Activated CD8-positive, alpha-beta memory T cell treated with anti-CD3 and anti-CD28 coated beads, Interleukin-2, amount 50 U/mL, for 1 hour (primary cell): ENCODE results near the gene RAB7B.

Experiments
- DNase-seq: peaks from one replicate; pipeline ENCODE4 v3.0.0-alpha.2; 2020; ENCODE audit errors: extremely low read depth

RAB7B gene

DNA sequence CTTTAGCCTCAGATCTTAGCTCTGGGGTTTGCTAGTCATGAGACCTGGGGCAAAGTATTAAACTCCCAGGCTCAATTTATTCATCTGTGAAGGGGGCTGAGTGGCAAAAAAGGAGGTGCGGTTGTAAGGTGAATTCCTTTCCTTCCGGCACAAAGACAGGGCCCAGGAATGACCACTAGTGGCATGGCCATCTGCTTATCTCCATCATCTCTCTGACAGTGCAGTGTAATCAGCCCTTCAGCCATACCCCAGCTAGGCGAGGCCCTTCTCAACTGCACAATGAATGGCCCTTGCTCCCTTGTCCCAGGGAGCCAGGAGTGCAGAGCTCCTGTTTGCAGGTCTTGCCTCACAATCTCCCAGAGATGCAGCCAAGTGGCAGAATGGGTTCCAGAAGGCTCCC, 54.3 kb downstream of the RAB7B start:
- DNase-seq, result no peak

DNA sequence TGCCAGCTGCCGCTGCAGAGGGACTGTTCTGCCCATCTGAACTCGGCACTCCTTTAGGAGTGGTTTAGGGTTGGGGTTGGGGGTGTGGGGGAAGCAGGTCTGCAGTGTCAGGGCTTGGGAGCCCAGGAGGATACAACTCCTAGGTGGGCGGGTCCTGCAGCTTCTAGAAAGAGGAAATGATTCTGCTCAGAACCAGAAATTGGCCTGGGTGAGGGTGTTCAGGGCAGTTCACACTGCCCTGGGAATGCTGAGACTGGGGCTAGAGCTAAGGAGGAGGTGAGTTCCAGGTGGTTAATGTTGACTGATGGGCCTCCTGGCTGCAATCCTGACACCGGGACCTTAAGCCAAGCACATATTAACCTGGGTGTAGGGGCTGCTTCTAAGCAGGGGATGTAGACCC, 55.2 kb downstream of the RAB7B start:
- DNase-seq, result no peak

DNA sequence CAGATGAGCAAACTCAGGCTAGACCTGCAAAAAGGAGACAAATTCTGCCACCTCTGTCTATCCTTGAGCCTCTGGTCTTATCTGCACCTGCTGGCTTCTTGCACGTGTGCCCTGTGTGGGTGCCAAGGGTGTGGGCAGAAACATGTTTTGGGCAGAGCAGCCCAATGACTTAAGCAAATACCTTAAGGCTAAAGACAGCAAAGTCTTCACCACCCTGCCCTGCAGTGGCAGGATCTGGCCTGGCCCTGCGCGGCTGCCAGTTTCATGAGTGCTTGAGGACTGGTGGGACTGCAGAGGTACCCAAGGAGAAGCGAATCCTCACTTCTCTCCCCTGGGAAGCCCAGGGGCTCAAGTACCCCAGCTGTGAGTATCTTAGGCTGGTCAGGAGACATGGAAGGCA, 56.2 kb downstream of the RAB7B start:
- no peak for DNase-seq

DNA sequence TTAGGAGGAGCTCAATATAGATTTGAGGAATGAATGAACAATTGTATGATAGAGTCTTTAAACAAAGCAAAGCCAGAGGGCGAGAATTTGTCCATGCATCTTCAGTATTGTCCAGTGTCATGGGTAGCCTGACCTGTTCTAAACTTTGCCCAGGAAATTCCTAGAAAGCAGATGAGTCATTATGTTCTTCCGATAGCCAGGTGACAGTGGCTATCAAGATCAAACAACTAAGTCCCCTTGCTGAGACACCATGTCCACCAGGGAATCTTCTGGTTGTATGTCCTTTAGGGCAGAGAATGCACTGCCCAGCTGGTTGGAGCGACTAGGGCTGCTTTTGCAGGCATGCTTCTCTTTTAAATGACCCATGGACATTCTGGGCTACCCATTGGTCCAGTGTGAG, 58.1 kb downstream of the RAB7B start:
- DNase-seq, result no peak

DNA sequence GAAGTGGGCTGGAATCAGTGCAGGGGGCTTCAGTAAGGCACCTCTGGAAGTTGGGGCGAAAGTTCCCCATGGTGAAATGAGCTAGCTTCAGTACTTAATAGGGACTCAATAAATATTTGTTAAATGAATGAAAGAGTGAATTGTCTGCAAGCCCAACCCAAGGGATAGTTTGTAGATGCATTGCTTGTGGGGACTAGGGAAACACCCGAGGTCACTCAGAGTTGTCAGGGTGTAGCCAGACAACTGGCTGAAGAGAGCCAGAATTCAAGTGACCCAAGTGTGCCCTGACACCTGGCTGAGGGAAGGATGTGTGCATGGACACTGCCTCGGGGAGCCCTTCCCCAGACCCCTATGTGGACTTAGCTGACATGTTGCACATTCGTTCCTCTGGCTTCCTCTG, 58.7 kb downstream of the RAB7B start:
- no peak for DNase-seq

DNA sequence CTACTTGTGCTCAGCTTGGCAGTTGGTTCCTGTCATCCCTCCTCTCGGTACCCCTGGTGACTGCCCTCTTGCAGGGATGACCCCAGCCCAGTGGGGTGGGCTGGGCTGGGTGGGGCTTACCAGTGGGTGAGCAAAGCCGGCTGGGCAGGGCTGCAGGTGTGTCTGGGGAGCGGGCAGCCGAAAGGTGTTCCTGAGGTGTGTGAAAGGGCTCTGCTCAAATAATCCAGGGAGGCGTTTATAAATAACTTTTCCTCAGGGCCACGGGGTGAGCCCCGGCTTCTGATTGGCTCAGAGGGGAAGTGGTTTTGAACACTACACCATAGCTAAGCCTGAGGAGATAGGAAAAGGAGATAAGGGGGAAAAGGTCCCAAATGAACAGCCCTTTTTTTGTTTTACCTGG, 60.0 kb downstream of the RAB7B start, which contains the start of gene SLC26A9:
TSS of gene SLC26A9 (minus strand) at position 212 of the 400 bp plus-strand sequence. CDS start 7,636 bp downstream, outside the sequence.
- no peak for DNase-seq

DNA sequence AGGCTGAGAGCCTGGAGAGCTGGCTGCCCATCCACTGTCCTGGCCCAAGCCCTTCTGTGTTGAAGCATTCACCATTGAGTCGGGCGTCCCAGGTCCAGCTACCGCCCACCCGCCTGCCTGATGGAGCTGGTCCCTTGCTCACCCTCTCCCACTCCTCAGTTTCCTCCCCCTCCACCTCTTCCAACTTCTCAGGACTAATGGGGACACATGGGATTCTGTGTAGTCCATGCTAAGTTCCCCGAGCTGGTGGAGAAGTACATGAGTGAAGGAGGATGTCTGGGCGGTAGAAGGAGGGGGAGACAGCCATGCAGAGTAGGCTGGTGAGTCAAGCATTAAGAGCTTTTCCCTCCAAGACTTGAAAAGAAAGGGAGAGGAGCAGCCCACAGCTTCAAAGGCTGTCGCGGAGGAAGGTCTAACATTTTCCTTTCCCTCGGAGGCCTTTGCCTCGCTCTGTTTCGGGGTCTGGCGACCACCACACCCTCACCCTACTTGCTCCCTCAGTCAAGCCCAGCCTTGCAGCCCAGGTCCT, 60.5 kb downstream of the RAB7B start:
- DNase-seq, result no peak

DNA sequence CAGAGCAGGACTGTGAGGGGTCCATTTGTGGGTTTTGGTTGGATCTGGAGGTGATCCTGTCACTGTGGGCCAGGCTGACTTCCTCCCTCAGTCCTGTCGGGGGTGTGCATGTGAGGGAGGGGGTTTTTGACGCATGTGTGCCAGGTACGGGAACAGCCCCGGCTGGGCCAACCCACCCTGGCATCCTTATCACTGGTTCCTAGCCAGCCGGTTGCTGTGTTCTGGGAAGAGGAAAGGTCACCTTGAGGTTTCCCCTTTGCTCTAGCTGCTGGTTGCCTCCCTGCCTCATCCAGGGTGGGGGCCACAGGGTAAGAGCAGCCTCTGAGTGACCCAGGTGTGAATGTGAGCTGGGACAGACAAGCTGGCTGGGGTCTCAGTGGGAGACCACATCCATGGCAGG, 62.5 kb downstream of the RAB7B start:
- no peak for DNase-seq

DNA sequence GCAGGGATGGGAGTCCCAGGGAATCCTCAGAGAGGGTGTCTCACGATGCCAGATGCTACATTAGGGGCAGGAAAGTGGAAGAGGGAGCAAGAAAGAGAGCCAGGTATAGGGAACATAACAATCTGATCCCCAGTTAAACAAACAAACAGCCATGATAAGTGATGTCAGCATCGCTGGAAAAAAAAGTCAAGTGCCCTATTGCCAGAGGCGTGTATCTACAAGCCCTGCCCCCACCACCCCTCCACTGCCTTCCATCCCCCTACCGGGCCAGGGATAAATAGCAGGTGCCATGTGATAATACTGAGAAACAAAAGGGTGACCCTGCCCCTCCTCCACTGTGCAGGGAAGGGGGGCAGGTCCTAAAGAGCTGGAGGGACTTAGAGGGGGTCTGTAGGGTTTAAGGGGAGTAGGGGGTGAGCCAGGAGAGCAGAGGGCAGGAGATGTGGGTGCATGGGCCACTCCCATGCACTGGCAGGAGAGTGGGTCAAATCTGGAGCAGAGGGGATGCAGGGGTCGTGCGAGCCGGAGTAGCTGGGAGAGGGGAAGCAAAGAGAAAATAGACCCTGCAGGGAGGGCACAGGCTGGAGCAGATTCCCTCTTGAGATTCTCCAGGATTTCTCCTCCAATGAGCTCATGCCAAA, 63.4 kb downstream of the RAB7B start:
- no peak for DNase-seq

DNA sequence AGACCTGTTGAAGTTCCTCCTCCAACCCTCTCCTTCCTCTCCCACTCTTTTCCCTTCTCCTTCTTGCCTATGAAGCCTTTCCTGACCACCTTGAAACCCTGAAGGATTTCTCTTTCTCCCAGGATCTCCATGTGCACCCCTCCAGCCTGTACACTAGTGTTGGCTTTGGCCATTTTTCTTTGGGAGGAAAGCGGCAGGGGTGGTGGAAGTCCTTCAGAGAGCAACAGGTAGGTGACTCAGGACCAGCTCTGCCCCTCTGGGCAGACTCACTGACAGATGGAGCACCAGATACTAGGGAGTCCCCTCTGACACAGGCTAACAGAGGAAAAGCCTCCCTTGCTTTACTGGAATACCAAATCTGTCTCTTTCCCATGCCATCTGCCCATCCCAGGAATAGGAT, 64.5 kb downstream of the RAB7B start:
- no peak for DNase-seq

DNA sequence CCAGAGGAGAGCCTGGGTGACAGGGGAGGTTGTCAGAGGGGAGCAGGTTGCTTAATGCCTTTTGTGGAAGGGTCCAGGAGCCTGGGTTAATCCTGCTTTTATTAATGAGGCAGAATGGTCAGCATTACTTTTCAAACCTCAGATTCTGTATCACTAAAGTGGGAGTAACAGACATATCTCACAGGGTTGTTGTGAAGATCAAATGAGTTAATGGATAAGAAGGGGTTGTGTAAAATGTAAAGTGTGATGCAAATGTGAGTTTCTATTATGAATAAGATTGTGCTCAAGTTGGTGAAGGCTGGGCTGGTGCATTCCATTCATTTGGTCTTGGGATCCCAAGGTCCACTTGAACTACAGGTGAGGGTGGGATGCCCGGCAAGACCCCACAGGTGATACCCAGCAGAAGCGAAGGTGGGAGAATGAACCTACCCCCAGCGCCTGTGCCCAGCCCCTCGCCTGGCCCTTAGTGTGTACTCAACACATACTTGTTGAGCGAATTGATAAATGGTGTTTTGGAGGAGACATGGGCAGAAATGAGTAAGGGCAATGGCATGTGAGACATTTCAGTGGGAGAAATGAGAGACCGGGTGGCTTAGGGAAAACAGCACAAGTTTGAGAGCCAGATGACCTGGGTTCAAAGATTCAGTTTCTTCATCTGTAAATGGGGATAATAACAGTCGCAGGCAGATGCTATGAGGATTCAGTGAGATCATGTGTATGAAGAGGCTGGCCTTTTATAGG, 66.2 kb downstream of the RAB7B start:
- DNase-seq, result no peak

DNA sequence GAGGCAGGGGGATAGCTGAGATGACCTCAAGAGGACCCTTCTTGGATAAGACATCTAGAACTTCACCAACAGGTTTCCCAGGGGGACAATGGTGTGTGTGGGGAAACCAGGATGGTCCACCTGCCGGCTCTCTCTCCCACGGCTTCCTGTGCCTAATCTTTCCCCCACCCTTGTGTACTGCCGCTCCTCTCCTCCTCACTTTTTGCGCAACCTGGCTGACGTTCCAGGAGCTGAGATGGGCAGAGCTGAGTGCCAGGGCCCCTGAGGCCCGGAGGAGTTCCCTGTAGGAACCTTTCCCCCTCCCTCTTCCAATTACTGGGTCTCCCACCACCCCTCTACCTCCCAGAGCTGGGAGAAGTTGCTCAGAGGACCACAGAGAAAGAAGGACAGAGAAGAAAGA, 66.9 kb downstream of the RAB7B start:
- DNase-seq, result no peak

DNA sequence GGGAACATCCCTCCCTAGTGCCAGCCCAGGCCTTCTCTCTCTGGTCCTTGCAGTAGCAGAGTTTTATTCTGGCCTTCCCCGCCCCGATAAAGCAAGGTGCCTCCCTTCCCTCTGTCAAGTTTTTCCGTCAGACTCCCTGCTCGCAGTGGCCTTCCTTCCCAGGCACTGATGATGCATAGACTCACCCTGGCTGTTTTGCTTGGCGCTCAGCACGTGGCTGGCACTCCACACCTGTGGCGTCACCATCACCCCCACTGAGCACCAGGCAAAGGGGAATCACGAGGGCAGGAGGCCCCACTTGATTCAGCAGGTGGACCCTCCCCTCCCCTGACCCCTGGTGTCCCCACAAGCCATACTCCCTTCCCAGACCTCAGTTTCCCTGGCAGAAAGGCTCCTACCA, 67.3 kb downstream of the RAB7B start:
- DNase-seq, result no peak

DNA sequence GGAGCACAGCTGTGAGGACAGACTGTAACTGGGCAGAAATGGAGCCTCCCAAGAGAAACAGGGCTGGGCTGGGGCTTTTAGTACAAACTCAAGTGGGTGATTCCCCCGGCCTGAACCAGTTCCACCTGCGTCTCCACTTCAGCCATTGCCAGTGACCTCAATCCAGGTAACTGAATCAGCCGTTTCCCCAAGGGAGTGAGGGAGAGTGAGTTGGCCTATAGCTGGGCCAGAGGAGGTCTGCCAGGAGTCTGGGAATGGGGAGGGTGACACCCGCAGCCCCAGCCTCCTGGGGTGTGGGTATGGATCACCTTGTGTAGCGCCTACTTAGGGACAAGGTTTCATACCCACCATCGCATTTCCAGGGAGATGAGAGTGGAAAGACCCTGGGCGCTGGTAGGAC, 68.4 kb downstream of the RAB7B start:
- no peak for DNase-seq

DNA sequence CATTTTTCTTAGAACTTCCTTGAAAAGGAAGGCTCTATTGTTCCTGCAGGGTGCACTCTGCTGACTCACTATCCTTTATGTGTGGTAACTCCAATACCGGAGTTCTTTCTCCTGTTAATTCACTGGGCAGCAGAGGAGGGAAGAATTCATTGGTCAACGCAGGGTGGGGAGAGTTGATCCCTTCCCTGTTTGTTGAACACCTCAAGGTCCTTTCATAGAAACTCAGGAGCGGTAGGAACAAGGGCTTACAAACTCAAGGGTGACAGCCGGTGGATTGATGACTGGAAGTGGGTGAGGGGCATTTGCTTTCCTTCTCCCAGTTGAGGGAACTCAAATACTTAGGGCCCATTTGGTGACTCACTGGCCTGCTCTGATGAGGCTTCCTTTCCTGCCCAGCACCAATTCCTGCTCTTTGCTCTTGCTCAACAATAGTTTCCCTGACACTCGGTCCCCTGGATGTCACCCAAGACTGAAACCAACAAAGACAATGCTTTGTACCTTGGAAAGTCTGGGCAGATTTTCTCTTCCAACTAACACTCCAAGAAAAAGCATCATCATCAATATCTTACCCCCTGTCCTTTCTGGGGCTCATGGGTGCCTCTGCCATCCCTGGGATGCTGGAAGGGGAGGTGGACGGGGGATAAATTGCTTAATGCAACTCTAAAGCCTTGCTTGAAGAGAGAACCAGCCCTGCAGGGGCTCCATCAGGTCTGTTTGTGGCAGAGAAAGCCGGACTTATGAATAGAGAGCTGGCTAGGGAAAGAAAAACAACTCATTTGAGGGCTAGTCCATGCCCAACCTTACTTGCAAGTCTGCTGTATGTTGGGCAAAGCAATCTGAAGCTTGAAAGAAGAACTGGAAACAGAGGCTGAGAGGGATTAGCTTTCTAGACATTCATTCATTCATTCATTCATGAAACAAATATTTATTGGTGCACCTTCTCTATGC, 69.2 kb downstream of the RAB7B start:
- DNase-seq, result no peak

DNA sequence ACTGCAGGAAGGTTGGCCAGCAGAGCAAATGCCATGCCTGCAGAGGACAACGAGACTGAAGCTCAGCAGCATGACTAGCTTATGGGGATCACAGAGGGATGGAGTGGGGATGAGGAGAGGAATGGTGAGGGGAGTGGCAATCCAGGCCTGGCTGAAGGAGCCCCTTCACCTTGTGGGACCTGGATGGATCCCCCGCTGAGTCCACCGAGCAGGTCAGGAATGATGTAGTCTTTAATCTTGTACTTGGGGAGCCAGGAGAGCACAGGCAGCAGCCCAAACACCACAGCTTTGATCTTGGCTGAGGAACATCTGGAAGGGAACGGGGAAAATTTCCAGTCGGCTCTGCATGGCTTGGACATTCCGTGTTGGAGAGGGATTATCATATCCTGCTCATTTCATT, 70.4 kb downstream of the RAB7B start:
- DNase-seq, result no peak

DNA sequence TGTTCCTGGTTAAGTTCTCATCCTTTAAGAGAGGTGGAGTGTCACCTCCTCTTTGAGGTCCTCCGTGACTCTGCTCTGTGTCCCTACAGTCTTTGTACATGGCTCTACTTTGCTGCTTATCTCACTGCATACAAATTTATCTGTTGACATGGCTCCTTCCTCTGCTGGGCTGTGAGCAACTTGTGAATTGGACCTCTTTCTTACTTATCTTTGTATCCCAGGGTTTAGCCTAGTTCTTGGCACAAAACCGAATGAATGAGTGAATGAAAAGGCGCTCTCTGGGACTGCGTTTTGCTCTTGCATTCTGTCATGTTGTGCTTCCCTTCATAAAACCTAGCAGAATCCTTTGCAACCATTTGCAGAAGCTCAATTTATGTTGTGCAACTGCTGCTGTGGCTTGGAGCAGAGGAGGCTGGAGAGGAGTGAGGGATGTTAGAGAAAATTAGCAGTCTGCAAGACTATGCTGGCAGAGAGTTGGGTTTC, 72.4 kb downstream of the RAB7B start:
- DNase-seq, result no peak

DNA sequence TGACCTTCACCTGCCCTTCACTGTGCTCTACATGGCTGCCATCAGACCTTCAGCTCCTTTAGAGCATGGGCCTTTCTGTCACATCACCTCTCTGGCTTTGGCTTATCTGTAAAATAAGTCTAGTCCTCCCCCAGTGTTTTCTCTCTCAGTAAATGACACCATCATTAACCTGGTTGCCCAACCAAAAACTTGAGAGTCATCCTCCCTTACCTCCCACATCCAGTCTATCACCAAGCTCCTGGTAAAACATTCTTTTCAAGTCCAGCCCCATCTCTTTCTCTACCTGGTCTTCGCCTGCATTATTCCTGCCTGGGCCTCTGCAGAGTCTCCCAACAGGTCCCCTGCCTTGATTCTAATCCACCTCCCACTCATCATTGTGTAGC, 73.0 kb downstream of the RAB7B start:
- DNase-seq, result no peak

DNA sequence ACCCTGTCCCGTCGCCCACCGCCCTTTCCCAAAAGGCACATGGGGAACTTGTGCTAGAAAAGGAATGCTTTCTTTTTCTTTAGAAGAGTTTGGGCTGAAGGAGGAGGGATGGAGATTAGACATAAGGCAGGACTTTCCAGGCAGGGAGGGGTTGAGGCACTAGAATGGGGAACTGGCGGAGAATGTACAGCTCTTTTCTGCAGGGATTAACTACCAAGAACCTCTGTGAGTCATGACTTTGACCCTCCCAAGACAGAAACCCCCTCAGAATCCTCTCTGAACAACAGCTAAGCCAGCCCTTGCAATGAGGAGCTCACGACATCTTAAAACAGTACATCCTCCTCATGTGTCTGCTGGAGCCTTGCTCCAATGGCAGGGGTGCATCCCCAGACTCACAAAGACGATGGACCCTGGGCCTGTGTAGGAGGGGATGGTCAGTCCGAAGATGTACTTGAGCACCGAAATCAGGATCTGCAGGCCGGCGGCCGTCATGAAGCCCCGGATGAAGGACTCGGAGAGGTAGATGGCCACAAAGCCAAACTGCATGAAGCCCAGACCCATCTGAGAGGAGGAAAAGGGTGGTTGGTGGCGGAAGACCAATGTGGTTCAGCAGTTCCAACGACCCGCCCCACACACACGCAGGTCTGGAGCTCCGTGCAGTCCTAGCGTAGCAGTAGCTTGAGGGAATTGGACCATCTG, 73.5 kb downstream of the RAB7B start:
- no peak for DNase-seq

DNA sequence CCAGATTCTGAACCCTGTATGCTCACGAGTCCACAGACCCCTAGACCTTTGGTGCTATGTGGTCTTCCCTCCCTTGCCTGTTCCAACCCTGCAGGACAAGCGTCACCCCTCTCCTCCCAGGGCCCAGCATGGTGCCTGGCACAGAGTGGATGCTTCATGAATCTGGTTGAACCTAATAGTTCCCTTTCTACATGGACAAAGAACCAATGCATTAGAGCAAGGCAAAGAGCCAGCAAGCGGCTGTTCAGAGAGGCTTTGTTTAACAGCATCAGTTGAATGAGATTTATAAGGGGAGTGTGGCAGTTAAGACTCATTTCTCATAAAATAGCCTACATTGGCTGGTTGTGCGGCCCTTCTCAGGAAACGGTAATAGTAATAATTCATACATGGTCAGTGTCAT, 74.9 kb downstream of the RAB7B start:
- DNase-seq, result no peak

DNA sequence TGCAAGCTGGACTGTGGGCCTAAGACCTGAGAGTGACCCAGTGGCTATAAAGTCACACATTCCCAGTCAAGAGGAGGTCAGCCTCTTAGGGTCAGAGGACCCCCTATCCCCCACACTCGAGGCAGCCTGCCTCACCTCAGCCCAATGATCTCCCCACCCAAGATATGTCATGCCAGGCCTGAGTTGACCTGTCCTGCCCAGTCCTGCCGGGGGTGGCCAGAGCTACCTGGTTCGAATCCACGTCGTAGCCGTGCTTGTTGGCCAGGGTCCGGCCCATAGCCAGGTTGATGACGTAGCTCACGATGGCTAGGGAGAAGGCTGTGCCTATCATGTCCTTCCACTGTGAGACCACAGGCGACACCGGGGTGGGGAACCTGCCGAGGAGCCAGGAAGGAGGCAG, 75.5 kb downstream of the RAB7B start:
- DNase-seq, result no peak

DNA sequence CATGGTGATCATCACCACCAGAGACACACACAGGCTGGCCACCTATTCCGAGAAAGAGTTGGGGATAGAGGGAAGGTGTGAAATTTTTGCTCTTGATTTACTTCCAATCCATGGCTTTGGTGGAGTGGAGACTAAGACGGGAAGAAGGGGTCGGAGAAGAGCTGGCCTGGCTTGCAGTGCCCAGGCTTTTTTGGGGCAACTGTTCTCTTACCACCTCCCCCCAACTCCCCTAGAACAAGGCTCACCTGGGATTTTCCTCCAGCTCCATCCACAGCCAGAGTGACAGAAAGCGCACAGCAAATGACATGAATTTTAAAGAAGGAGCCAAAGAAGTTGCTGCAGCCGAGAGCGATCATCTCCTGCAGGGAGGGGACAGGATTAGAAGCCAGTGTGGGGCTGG, 75.9 kb downstream of the RAB7B start:
- DNase-seq, result no peak
